GM10266 (cell line): ENCODE measurements around the gene OR1B1.

Source experiments
- DNase-seq: peaks from one replicate; pipeline ENCODE4 v3.0.0; 2012; ENCODE audit errors: extremely low spot score
- TF ChIP-seq, protein P1 (sequence below): IDR thresholded peaks from 2 replicates; pipeline ENCODE4 v1.5.1; 2012; ENCODE audit warnings: mild to moderate bottlenecking, low read depth; ENCODE audit not compliant: control insufficient read depth, insufficient read depth; ENCODE audit errors: missing control alignments

OR1B1 gene

DNA sequence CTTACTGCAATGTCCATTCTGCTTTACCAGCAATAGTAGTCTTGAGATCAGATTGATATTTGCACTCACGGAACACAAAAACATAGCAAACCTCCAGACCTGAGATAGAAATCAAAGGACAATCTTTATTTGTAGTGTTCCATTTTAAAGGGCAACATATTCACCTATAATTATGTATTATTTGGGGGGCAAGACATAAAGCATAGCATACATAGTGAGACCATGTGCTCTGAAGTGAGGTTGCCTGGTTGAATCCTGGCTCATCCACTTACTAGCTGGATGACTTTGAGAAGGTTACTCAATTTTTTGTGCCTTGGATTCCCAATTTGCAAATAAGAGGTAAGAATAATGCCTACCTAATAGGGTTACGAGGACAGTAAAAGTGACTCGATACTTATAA is at the start of gene OR1B1:
Gene OR1B1, minus strand, starts transcription at position 101 of the 400 bp plus-strand sequence.
- TF ChIP-seq, protein P1, sequence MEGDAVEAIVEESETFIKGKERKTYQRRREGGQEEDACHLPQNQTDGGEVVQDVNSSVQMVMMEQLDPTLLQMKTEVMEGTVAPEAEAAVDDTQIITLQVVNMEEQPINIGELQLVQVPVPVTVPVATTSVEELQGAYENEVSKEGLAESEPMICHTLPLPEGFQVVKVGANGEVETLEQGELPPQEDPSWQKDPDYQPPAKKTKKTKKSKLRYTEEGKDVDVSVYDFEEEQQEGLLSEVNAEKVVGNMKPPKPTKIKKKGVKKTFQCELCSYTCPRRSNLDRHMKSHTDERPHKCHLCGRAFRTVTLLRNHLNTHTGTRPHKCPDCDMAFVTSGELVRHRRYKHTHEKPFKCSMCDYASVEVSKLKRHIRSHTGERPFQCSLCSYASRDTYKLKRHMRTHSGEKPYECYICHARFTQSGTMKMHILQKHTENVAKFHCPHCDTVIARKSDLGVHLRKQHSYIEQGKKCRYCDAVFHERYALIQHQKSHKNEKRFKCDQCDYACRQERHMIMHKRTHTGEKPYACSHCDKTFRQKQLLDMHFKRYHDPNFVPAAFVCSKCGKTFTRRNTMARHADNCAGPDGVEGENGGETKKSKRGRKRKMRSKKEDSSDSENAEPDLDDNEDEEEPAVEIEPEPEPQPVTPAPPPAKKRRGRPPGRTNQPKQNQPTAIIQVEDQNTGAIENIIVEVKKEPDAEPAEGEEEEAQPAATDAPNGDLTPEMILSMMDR: no peak
- no peak for DNase-seq

DNA sequence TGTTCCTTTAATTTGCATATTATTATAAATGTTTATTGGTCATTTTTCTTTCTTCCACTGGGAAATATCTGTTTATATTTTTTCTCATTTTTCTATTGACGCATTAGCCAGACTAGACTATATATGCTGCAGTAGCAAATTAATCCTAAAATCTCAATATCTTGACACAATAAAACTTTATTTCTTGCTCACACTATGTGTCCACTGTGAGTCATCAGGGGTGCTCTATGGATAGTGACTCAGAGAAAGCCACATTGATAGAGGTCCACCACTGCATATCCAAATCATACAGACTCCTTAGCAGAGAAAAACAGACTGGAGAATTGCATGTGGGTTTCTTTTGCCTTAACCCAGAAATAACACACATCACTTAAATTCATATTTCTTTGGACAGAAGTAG is 38.3 kb upstream of the OR1B1 start:
- TF ChIP-seq, protein P1: no peak

DNA sequence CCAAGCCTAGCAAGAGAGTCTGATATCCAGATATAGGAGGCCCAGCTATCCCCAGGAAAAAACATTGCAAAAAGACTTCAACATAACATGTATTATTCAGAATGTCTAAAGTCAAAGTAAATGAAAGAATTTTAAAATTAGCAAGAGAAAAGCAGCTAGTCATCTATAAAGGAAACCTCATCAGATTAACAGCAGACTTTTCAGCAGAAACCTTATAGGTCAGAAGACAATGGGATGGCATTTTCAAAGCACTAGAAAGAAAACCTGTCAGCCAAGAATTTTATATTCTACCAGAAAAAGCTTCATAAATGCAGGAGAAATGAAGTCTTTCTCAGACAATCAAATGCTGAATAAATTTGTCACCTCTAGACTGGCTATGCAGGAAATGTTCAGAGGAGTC is 27.4 kb upstream of the OR1B1 start:
- TF ChIP-seq, protein P1: no peak
- no peak for DNase-seq

More for the DNA sequence above, 38.3 kb upstream of the OR1B1 start:
- no peak for DNase-seq

DNA sequence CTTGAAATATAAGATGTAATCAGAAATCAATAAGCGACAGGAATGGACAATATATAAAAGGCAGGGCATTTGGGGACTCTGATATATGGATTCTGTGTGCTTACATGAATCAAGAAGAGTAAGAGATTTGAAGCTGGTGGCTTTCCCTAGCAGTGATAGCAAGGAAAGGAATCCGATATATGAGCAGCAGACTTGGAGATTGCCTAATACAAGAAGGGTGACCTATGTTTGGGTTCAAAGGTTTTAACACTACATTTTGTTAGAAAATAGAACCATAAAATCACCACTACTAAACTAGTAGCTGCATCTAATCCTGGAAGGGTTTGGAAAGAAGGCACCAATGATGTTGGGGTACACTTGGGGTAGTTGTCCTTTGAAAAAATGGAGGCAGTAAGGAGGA is 15.1 kb upstream of the OR1B1 start:
- DNase-seq: no peak
- TF ChIP-seq, protein P1: no peak

DNA sequence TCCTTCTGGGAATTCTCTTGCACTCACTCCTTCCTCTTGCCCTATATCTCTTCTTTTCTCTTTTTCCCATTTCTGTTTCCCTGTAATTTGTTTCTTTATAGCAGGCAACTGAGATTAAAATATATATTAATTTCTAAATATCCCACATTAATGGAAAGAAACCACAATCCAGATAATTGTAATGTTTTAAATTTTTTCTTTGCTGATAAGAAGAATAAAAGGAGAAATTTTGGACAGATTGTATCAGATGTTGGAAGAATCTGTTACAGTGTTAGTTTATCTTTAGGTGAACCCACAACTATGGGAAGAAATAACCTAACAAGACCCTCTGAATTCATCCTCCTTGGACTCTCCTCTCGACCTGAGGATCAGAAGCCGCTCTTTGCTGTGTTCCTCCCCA is 4.0 kb upstream of the OR1B1 start, which contains the start of gene OR1L1:
Gene OR1L1, plus strand, starts transcription at position 301 of the 400 bp plus-strand sequence. Its CDS starts 0 bp downstream, at position 301.
- TF ChIP-seq, protein P1: no peak

DNA sequence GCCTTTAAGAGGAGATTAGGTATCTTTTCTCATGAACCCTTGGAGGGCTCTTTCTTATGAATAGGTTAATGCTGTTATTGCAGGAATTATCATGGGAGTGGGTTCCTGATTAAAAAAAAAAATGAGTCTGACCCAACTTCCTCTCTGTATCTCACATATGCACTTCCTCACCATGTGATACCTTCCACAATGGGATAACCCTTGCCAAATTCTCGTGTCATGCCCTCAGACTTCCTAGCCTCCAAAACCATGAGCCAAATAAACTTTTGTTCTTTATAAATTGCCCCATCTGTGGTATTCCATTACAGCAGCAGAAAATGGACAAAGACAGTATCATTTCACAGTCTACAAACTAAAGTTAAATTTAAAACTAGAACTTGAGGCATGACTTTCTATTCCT is 1.0 kb downstream of the OR1B1 start:
- no peak for DNase-seq
- TF ChIP-seq, protein P1: no peak

More for the DNA sequence above, 4.0 kb upstream of the OR1B1 start, which contains the start of gene OR1L1:
- no peak for DNase-seq

DNA sequence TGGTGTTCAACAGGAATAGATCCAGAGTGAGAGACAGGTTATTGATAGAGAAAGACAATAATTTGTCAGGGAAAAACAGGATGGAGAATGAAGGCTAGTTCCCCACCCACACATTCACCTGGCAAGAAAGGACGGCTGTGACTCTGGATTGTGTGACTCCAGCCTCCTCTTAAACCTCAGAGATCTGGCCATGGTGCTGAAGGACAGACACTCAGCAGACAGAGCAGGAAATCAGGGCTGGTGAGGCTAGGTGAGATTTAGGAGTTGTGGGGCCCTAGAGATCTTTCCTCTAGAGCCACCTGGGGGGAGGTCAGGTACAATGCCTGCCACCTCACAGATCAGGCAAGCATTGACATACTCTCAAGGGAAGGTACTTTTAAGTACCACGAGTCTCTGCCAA is 15.2 kb downstream of the OR1B1 start:
- no peak for DNase-seq

More for the DNA sequence above, 15.2 kb downstream of the OR1B1 start:
- TF ChIP-seq, protein P1: no peak
